ENCODE results near the gene SYNDIG1L. TPM values are rescaled to one million over a fixed set of nuclear protein-coding genes. Genes with fewer than 3 reads are reported as not detected.
"Not testable (repeated sequence)": the region's sequence is repeated elsewhere in the genome, so short reads cannot be mapped to it uniquely, and the experiment has no call there.

SYNDIG1L gene
- total and polyA plus RNA-seq, 9 of the 15 experiments (the other 6 are each of a cell fraction or from before 2014, with no cell fraction given), result not detected

- in situ Hi-C loops (cut with MboI), result no loop called here
- no peak overlapping the region for H3K9ac ChIP-seq (ENCODE audit: insufficient read depth in 1 of 2, low read depth in 2 of 2, low read length in 2 of 2)
- FAIRE-seq, result no peak
Measured at GRCh38 chr14:74382231-74382630, 43.8 kb downstream of the SYNDIG1L start.

GRCh38 chr14:74381571-74381970 is 44.4 kb downstream of the SYNDIG1L start:
- BruUV-seq (replicated peaks); H3K79me2 ChIP-seq (ENCODE audit: control insufficient read depth, insufficient read depth, low read length); H3K9ac ChIP-seq (ENCODE audit: insufficient read depth in 1 of 2, low read depth in 2 of 2, low read length in 2 of 2); DNase-seq (ENCODE audit: extremely low read depth in 1 of 4, low spot score in 3 of 4); H3K36me3 ChIP-seq (ENCODE audit: control insufficient read depth, insufficient read depth, low read length); H3K27ac ChIP-seq (ENCODE audit: extremely low read depth, low read depth, low read length); ATAC-seq; H3K9me1 ChIP-seq (ENCODE audit: control insufficient read depth, insufficient read depth, low read length); H3K4me2 ChIP-seq (ENCODE audit: insufficient read depth, low read length); H3K4me1 ChIP-seq (replicated peaks in 1 of 2; ENCODE audit: control insufficient read depth in 2 of 2, insufficient read depth in 2 of 2, low read length in 2 of 2); H3K9me3 ChIP-seq (replicated peaks; ENCODE audit: control insufficient read depth, insufficient read depth, low read depth, low read length); intact Hi-C loops (cut with micrococcal nuclease); FAIRE-seq; POLR2A ChIA-PET; H3K4me3 ChIP-seq; H2AFZ ChIP-seq (ENCODE audit: low read depth, low read length); in situ Hi-C loops (cut with MboI); H4K20me1 ChIP-seq (replicated peaks; ENCODE audit: control insufficient read depth, insufficient read depth, low read length); CTCF ChIA-PET (ENCODE audit: low intra/inter-chr PET ratio): not testable (repeated sequence)
- H3K27me3 ChIP-seq (ENCODE audit: control insufficient read depth in 2 of 2, insufficient read depth in 2 of 2, low read length in 2 of 2), result peaks cover 2 to 22% of the 10 kb centered on the region in 2 experiments; a peak in 3 of 5 replicates
- 0% methylated on average over 3 of the region's 10 CpGs for WGBS (ENCODE audit: insufficient coverage, low coverage, missing lambda C conversion rate)

More at GRCh38 chr14:74382231-74382630, 43.8 kb downstream of the SYNDIG1L start:
- no TSS peak for BruUV-seq (replicated peaks)
- Histone ChIP-seq H3K9me1 (ENCODE audit: control insufficient read depth, insufficient read depth, low read length) (no peaks in the 10 kb centered on the region), H3K4me2 (ENCODE audit: insufficient read depth, low read length) (no peak overlapping the region), H3K79me2 (ENCODE audit: control insufficient read depth, insufficient read depth, low read length) (no peaks in the 10 kb centered on the region), H3K36me3 (ENCODE audit: control insufficient read depth, insufficient read depth, low read length) (no peaks in the 10 kb centered on the region), H3K27me3 (ENCODE audit: control insufficient read depth in 2 of 2, insufficient read depth in 2 of 2, low read length in 2 of 2) (peaks cover 2 to 18% of the 10 kb centered on the region in 2 experiments; a peak in 3 of 5 replicates), H3K4me3 (no peak overlapping the region), H4K20me1 (replicated peaks; ENCODE audit: control insufficient read depth, insufficient read depth, low read length) (no peaks in the 10 kb centered on the region), H3K27ac (ENCODE audit: extremely low read depth, low read depth, low read length) (no peak overlapping the region), H3K4me1 (replicated peaks in 1 of 2; ENCODE audit: control insufficient read depth in 2 of 2, insufficient read depth in 2 of 2, low read length in 2 of 2) (no peaks in the 10 kb centered on the region), H3K9me3 (replicated peaks; ENCODE audit: control insufficient read depth, insufficient read depth, low read depth, low read length) (no peaks in the 10 kb centered on the region), H2AFZ (ENCODE audit: low read depth, low read length) (no peak overlapping the region)
- intact Hi-C loops (cut with micrococcal nuclease), result no loop called here
- TF ChIP-seq UBTF (IDR thresholded peaks at IDR 0.05; ENCODE audit: borderline replicate concordance in 1 of 2, low read depth in 2 of 2, low read length in 2 of 2) (no peak), CTBP1 (IDR thresholded peaks at IDR 0.05; ENCODE audit: borderline replicate concordance) (no peak), BRF1 (IDR thresholded peaks at IDR 0.05; ENCODE audit: borderline replicate concordance, extremely low read depth, insufficient read length) (no peak)
- ChIA-PET CTCF (ENCODE audit: low intra/inter-chr PET ratio) (no interaction called here), POLR2A (interaction anchor here (0.6 kb wide), 2 partner anchors 12 to 133 kb away, joined by 3 read pairs; no protein-coding TSS in a partner anchor)
- DNase-seq (ENCODE audit: extremely low read depth in 1 of 4, low spot score in 3 of 4) (no peak), ATAC-seq (no peak)
- WGBS (ENCODE audit: insufficient coverage, low coverage, missing lambda C conversion rate), result 0% methylated on average over 1 of the region's 4 CpGs

Data from K562 (cell line).